GM12891 (cell line): ENCODE measurements around the gene NFE2.

Source experiments
- POLR2A ChIP-seq: IDR thresholded peaks from 2 replicates; pipeline ENCODE4 v1.6.1; 2011; ENCODE audit warnings: low read depth, low read length, control low read depth
- POLR2AphosphoS5 ChIP-seq: IDR thresholded peaks from 2 replicates; pipeline ENCODE4 v1.6.1; 2011; ENCODE audit warnings: low read depth, low read length, control low read depth

GRCh38 chr12:54285150-54286041 is 15.4 kb downstream of the NFE2 start:
- TF ChIP-seq POLR2AphosphoS5 (no peak), POLR2A (no peak; the same call in 1 of the 2 replicates)
